Right lobe of liver (tissue), 4 donors: ENCODE measurements around the gene MARCHF6.

Experiments
- POLR2A ChIP-seq: fragments of 450-650 bp; IDR thresholded peaks from one replicate; pipeline ENCODE4 v1.6.1; 2017; ENCODE audit warnings: antibody characterized with exemption, mild to moderate bottlenecking
- TF ChIP-seq, protein P1 (sequence below), 4 donors: fragments of 200-600 bp in 3 of 4; fragments of 450-650 bp in 1 of 4; IDR thresholded peaks; one replicate each; pipeline versions ENCODE4 v1.5.1 to v1.8.0; 2016 to 2022; ENCODE audit warnings: antibody characterized with exemption in 4 of 4, mild to moderate bottlenecking in 2 of 4
- donor health status: DM: no; HTN: no; CAD: no.
- donor health status: DM: no; HTN: no; CAD: no.
- donor health status: DM: no; HTN: yes; CAD: no.

DNA sequence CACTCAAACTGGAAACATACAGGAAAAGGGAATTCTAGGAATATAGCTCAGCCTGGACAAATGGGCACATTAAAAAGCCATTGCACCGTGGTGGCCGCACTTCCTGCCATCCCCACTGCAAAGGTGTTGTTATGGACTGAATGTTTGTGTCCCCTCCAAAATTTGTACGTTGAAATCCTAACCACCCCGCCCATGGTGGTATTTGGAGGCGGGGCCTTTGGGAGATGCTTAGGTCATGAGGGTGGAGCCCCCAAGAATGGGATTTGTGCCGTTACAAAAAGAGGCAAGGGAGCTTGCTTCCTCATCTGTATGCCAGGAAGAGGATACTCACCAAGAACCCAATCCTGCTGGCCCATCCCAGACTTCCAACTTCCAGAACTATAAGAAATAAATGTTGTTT is 44.7 kb upstream of the MARCHF6 start:
- TF ChIP-seq, protein P1, sequence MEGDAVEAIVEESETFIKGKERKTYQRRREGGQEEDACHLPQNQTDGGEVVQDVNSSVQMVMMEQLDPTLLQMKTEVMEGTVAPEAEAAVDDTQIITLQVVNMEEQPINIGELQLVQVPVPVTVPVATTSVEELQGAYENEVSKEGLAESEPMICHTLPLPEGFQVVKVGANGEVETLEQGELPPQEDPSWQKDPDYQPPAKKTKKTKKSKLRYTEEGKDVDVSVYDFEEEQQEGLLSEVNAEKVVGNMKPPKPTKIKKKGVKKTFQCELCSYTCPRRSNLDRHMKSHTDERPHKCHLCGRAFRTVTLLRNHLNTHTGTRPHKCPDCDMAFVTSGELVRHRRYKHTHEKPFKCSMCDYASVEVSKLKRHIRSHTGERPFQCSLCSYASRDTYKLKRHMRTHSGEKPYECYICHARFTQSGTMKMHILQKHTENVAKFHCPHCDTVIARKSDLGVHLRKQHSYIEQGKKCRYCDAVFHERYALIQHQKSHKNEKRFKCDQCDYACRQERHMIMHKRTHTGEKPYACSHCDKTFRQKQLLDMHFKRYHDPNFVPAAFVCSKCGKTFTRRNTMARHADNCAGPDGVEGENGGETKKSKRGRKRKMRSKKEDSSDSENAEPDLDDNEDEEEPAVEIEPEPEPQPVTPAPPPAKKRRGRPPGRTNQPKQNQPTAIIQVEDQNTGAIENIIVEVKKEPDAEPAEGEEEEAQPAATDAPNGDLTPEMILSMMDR (IDR thresholded peaks at IDR 0.05): no peak
- no peak for TF ChIP-seq POLR2A
